NT2/D1 (cell line): Measurements from ENCODE around the gene FAM110C.
"Not testable (repeated sequence)": the region's sequence is repeated elsewhere in the genome, so short reads cannot be mapped to it uniquely, and the experiment has no call there.

Source experiments
- DNase-seq: peaks from one replicate; pipeline ENCODE4 v3.0.0-alpha.2; 2011; ENCODE audit warnings: low read depth, low spot score
- H3K27me3 ChIP-seq: 2 replicates; pipeline ENCODE4 v1.6.0; 2011; ENCODE audit warnings: mild to moderate bottlenecking; ENCODE audit not compliant: insufficient read length, insufficient read depth
- H3K36me3 ChIP-seq: 2 replicates; pipeline ENCODE4 v1.6.1; 2011; ENCODE audit warnings: mild to moderate bottlenecking, low read length, mixed read lengths; ENCODE audit not compliant: insufficient read depth, insufficient read length
- H3K4me1 ChIP-seq: 2 replicates; pipeline ENCODE4 v1.5.1; 2011; ENCODE audit not compliant: insufficient read depth, insufficient read length
- H3K4me3 ChIP-seq: 2 replicates; pipeline ENCODE4 v1.5.1; 2011; ENCODE audit warnings: low read depth; ENCODE audit not compliant: insufficient read length
- H3K9ac ChIP-seq: 2 replicates; pipeline ENCODE4 v1.6.0; 2011; ENCODE audit warnings: low read depth; ENCODE audit not compliant: insufficient read length
- H3K9me3 ChIP-seq: 2 replicates; pipeline ENCODE4 v1.5.1; 2011; ENCODE audit warnings: mild to moderate bottlenecking, low read length; ENCODE audit not compliant: insufficient read depth
- SUZ12 ChIP-seq: IDR thresholded peaks from 2 replicates; pipeline ENCODE4 v1.6.1; 2011; ENCODE audit not compliant: insufficient read length, insufficient read depth; ENCODE audit errors: extremely low read depth
- YY1 ChIP-seq: IDR thresholded peaks from 2 replicates; pipeline ENCODE4 v1.6.1; 2011; ENCODE audit not compliant: insufficient read length, insufficient read depth
- ZNF274 ChIP-seq: IDR thresholded peaks from 2 replicates; pipeline ENCODE4 v1.6.1; 2011; ENCODE audit warnings: mild to moderate bottlenecking, low read depth, low read length

Gene FAM110C

DNA sequence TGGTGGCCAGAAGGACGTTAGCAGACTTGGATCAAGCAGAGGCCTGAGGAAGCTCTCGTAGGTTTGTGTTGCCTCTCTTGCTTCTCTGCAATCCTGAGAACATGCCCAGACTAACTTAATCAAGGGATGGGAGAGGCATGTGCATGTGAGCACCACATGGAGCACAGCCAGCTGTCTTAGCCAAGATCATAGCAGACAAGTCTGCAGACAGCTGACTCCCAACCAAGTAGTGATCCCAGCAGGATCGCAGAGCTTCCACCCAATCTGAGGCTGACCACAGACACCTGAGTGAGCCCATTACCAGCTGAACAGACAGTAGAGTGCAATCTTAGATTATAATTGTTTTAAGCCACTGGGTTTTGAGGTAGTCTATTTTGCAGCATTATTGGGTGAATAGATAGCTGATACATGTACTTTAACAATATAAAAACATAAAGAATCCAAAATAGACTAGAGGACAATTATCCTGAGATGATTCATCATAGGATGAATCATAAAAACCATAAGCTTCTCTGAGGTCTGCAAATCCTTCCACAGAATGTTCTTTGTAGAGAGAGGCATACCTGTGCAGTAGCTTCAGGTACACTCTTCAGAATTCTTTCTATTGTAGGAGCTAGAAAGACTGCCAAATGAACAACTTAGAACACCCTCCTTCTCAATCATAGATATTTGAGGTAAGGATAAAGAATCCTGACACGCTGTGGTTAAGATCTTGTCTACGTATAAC, 25.2 kb upstream of the FAM110C start:
- Histone ChIP-seq H3K36me3 (no peaks in the 10 kb centered on the region), H3K9ac (no peak overlapping the region)

DNA sequence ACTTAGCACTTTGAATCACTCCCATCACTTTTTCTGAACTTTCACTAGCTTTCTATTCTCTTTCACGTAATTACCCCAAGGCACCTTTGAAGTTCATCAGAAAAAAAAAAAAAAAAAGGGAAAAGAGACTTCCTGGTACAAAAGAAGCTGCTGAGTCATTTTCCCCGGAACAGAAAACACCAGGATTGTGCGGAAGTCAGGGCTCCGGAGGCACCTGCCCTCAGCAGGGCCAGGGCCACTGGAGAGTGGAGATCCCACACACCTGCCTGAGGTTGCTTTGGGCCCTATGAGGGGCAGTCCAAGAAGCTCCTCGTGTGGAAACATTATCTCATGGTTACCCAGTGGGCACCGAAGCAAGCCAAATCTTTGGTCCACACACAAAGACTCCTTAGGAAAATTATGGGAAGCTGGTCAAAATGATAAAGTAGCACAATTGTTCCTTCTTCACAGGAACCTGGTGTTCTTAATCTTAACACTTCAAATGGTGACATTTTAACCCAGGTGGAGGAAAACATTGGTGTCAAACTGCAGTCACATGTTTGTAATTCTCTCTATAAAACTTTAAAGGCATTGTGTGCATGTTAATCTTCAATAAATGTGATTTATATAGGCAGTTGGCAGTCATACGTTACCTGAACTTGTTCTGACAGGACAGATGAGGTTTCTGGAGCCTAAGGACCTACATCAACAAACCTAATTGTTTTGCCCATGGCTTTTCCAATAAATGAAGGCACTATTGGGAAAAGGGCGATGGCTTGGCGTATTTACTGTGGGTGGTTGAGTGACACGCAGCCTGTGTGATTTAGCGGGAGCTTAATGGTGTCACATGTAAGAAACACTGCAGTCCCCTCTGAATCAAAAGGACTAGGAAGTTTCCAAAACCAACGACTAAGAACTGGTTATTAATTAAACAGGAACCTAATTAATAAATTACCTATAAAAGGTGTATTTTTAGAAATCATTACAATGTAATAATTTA, 23.4 kb upstream of the FAM110C start:
- no peak for DNase-seq
- H3K4me1 ChIP-seq = no peaks in the 10 kb centered on the region
- H3K9ac ChIP-seq = no peak overlapping the region

More for the DNA sequence above, 25.2 kb upstream of the FAM110C start:
- no peaks in the 10 kb centered on the region for H3K4me1 ChIP-seq
- H3K9me3 ChIP-seq = no peaks in the 10 kb centered on the region
- no peak for DNase-seq
- no peak overlapping the region for H3K4me3 ChIP-seq
- no peak for TF ChIP-seq SUZ12
- no peak for TF ChIP-seq YY1
- TF ChIP-seq ZNF274 = no peak
- H3K27me3 ChIP-seq = no peaks in the 10 kb centered on the region

DNA sequence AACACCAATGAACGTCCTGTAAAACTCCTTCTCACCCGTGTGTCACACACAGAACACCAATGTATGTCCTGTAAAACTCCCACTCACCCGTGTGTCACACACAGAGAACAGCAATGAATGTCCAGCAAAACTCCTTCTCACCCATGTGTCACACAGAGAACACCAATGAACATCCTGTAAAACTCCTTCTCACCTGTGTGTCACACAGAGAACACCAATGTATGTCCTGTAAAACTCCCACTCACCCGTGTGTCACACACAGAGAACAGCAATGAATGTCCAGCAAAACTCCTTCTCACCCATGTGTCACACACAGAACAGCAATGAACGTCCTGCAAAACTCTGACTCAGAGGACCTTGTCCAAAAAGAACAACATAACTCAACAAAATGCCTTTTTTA, 22.3 kb upstream of the FAM110C start:
- not testable (repeated sequence) for H3K27me3 ChIP-seq, H3K36me3 ChIP-seq, H3K4me3 ChIP-seq, DNase-seq, H3K9me3 ChIP-seq, H3K4me1 ChIP-seq, H3K9ac ChIP-seq

More for the DNA sequence above, 23.4 kb upstream of the FAM110C start:
- Histone ChIP-seq H3K9me3 (no peaks in the 10 kb centered on the region), H3K36me3 (no peaks in the 10 kb centered on the region), H3K4me3 (no peak overlapping the region), H3K27me3 (no peaks in the 10 kb centered on the region)
- TF ChIP-seq ZNF274 (no peak), YY1 (no peak), SUZ12 (no peak)

DNA sequence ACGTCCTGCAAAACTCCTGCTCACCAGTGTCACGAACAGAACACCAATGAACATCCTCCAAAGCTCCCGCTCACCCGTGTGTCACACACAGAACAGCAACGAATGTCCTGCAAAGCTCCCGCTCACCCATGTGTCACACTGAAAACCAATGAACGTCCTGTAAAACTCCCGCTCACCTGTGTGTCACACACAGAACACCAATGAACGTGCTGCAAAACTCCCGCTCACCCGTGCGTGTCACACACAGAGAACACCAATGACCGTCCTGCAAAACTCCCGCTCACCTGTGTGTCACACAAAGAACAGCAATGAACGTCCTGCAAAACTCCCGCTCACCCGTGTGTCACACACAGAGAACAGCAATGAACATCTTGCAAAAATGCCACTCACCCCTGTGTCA, 20.5 kb upstream of the FAM110C start:
- H3K27me3 ChIP-seq = no peaks in the 10 kb centered on the region
- no peaks in the 10 kb centered on the region for H3K4me1 ChIP-seq
- no peak overlapping the region for H3K4me3 ChIP-seq
- TF ChIP-seq SUZ12 = no peak
- TF ChIP-seq ZNF274 = no peak
- TF ChIP-seq YY1 = no peak
- H3K9me3 ChIP-seq = no peaks in the 10 kb centered on the region
- H3K9ac ChIP-seq = no peak overlapping the region
- H3K36me3 ChIP-seq = no peaks in the 10 kb centered on the region
- DNase-seq = no peak

DNA sequence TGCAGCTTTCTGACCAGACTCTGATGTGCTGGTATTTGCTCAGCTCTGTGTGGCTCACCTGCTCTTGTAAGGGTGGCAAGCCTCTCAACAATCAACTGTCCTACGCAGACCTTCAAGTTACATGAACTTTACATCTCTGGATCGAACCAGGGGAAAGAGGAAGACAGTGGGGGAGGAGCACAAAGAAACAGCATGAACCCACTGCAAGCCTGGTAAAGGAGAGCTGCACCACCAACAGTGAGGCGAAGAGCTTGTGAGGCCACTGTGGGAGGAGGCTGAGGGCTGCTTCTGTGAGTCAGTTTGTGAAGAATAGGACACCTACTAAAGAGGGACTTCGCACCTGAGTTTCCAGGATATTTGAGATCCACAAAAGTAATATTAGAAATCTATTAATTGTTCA, 18.8 kb upstream of the FAM110C start:
- Histone ChIP-seq H3K4me3 (no peak overlapping the region), H3K36me3 (no peaks in the 10 kb centered on the region), H3K27me3 (no peaks in the 10 kb centered on the region), H3K9ac (no peak overlapping the region), H3K4me1 (no peaks in the 10 kb centered on the region), H3K9me3 (peaks cover 3% of the 10 kb centered on the region; the same call in 1 of the 2 replicates)
- TF ChIP-seq ZNF274 (no peak), SUZ12 (no peak), YY1 (no peak)
- no peak for DNase-seq

DNA sequence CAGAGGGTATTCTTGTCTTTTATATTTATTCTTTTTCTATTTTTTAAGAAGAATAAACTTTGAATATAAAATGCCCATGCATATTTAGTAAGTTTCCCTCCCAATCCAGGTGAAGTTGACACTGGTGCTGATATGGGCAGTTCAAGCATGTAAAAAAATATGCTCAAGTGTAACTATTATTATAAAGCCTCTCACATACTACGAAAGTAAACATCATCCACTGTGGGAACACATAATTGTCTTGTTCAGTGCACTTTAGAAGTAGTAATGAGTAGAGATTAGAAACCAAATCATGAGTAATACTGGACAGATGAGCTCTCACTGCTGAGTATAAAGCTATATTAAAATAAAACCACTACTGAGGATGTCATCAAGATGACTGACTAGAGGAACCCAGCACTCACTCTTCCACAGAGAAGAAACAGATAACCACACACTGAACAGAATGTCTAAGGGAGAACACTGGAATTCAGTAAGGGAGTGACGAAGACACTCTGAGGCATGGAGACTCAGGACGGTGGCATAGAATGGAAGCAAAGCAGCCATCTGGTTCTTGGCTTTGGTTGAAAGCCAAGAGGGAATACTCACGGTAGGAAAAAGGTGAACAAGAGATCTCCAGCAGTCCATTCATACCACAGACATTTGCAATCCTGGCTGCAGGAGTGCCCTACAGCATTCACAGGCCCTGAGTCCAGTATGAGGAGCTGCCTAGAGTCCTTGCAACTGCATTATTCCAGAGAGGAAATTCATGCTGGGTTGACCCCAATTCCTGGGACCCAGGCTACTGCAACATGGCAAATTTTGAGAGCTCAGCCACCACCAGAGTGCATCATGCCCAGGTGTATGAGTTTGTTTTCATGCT, 9.5 kb upstream of the FAM110C start:
- Histone ChIP-seq H3K36me3 (no peaks in the 10 kb centered on the region), H3K9ac (no peak overlapping the region), H3K4me1 (no peaks in the 10 kb centered on the region), H3K4me3 (no peak overlapping the region), H3K9me3 (peaks cover 23% of the 10 kb centered on the region; the same call in 1 of the 2 replicates), H3K27me3 (no peaks in the 10 kb centered on the region)
- no peak for DNase-seq
- TF ChIP-seq ZNF274 (no peak), YY1 (no peak), SUZ12 (no peak)

DNA sequence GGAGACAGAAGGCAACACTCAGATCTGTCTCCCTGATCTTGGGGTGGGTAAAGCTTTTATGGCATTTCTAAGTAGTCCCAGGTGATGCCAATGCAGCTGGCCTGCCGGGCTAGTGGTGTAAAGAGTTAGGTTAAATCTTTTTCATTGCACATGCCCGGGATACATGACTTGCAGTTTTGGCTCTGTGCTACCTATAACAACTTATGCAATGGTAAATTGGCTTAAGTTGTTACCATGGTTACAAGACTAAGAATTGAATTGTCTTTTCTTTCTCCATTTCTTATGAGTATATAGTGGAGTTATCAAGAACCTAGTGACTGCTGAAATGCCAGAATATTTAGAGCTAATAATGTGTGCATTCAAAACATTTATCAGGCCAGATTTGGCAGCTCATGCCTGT, 5.3 kb upstream of the FAM110C start:
- H3K9ac ChIP-seq = no peak overlapping the region
- no peaks in the 10 kb centered on the region for H3K4me1 ChIP-seq
- peaks cover 14% of the 10 kb centered on the region for H3K27me3 ChIP-seq
- H3K4me3 ChIP-seq = no peak overlapping the region
- TF ChIP-seq YY1 = no peak
- no peak for TF ChIP-seq SUZ12
- TF ChIP-seq ZNF274 = no peak
- no peaks in the 10 kb centered on the region for H3K9me3 ChIP-seq
- DNase-seq = no peak
- no peaks in the 10 kb centered on the region for H3K36me3 ChIP-seq
